NCI-H128 (cell line): ENCODE results near the gene RPL37.
A peak's percentile ranks its signal among the peaks of the same experiment; 100 is the strongest.
"Not testable (repeated sequence)": the region's sequence is repeated elsewhere in the genome, so short reads cannot be mapped to it uniquely, and the experiment has no call there.

Experiments
- DNase-seq: peaks from one replicate; lab custom pipeline; 2025; ENCODE audit not compliant: unreplicated experiment; lab: John Stamatoyannopoulos, UW

The RPL37 gene

DNA sequence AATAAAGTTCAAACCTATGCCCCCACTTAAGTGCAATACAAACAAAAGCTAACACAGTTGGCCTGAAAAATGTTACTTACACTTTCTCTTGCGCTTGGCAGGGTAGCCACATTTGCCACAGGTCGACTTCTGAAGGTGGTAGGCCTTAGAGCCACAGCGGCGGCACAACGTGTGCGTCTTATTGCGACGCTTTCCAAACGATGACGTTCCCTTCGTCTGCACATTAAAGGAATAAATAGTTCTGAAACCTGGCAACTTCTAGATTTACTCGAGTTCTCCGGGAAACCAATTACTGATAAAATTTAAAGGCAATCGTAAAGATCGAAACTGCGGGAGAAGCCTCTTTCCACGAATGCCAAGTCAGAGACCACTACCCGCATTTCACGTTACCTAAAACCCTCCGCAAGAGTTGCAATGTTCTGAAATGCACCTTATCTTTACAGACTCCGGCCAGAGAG, 602 bp downstream of the RPL37 start:
- no peak for DNase-seq

DNA sequence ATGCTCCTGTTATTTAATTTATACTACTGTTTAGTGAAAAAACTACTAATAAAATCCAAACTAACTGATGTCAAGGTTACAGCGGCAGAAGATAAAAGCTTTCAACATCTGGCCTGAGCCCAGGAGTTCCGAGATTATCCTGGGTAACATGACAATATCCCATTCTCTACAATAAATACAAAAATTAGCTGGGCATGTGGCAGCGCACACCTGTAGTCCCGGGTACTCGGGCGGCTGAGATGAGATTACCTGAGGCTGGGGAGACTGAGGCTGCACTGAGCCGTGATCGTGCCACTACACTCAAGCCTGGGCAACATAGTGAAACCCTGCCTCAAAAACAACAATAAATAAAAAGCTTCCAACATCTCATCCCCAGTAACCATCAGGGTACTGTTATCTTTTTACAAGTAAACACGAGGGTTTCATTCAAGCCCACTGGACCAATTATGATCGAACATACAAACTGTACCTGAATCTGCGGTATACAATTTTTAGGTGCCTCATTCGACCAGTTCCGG, 1.3 kb downstream of the RPL37 start:
- DNase-seq: no peak

DNA sequence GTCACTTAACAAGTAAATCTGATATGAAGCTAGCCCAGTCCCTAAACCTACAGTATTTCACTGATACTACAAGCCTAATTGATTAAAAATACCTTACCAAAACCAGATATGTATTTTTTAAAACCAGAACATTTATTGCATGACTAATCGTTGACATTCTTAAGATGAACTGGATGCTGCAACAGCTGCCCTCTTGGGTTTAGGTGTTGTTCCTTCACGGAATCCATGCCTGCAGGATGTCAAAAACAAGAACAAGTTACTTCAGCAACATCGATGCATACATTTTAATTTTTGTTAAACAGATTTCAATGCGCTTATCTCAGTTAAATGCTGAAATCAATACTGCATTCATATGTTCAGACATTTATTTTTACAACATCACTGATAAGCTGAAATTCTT, 2.7 kb downstream of the RPL37 start:
- no peak for DNase-seq

DNA sequence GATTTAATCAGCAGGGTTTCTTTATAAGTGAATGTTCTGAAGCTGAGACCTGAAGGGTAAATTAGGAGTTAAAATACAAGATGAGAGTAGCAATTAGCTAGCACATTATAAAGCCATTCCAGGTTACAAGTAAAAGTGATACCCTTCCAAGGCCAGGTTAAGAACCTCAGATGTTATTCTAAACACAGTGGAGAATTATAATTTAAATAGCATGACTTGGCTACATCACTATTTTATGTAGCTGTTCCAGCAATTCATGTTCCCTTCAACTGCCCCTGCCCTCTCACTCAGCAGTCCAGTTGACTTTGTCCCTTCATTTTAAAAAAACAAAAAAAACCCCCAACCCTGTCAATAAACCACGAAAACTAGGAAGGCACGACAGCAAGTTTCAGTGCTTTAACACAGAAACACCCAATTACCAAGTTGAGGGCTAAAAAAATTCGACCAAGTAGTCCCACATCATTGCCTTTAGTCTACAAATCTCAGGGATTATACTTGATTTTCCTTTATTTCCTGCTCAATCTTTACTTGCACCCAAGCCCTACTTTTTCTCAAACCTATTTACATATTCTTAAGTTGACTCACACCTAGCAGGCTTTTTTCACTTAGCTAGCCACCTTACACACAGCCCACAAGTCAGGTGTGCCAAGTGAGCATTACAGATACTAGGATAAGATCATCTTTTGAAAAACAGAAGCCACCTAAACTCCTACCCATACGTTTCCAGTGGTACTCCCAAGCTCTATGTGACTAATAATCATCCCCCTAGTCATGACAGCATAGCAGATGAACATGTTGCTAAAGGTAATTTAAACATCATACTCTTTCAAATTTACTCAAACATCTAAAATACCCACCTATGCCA, 3.4 kb downstream of the RPL37 start:
- DNase-seq: no peak

DNA sequence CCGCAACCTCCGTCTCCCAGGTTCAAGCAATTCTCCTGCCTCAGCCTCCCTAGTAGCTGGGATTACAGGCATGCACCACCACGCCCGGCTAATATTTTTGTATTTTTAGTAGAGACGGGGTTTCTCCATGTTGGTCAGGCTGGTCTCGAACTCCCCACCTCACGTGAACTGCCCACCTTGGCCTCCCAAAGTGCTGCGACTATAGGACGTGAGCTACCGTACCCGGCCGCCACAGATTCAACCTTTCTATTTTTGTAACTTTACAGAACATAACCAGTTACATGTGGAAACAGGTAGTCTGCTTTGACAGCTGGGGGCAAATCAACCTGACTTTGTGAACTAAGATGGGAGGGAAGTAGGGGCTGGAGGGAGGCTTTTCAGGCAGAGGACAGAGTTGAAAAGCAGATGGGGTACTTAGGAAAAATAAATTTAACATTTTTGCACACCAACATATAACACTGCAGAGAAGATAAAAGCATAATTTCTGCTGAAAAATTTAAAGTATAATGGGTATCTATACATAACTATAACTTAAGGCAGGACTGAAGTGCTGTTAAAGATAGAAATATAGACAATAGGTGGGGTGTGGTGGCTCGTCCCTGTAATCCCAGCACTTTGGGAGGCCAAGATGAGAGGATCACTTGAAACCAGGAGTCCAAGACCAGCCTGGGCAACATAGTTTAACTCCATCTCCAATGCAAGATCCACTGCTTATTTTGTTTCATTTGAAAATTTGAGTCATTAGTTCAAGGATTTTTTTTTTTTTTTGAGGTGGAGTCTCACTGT, 5.1 kb downstream of the RPL37 start:
- no peak for DNase-seq

DNA sequence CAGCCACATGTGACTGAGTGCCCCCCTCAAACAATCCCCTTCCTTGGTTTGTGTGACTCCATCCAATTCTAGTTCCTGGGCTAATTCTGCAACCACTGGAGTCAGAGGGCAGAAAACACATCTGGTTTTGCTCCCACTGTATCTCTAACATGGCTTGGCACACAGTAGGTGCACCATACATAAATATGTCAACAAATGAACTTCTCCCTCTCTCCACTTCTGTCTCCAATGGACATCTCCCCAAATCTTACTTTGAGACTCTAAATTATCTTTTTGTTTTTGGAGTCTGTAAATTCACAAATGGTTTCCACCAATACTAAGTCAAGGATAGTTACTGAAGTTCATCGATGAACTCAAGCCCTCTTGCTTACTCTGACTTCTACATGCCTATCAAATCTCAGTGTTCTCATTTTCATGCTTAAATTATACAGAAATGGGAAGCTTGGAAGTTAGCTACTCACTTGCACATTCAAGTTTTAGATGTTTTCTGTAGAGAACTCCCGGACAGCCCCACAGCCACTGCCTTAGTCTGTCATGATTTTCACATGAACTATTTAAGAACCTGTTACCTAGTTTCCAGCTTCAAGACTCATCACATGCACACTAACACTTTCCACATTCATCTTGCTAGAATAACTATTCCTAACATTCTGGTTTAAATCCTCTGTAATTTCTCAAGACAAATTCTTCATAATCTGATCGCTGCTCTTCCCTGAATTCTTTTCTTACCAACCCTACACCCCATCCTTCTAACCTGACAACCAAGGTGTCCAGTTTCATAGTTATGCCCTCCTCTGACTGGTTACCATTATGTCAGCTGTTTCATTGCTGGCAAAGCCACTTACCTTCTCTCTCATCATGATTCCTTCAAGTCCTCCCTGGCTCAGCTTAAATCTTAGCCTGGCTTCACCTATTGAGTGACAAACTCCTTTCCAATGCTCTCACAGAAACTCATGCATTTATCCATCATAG, 6.0 kb downstream of the RPL37 start:
- no peak for DNase-seq

DNA sequence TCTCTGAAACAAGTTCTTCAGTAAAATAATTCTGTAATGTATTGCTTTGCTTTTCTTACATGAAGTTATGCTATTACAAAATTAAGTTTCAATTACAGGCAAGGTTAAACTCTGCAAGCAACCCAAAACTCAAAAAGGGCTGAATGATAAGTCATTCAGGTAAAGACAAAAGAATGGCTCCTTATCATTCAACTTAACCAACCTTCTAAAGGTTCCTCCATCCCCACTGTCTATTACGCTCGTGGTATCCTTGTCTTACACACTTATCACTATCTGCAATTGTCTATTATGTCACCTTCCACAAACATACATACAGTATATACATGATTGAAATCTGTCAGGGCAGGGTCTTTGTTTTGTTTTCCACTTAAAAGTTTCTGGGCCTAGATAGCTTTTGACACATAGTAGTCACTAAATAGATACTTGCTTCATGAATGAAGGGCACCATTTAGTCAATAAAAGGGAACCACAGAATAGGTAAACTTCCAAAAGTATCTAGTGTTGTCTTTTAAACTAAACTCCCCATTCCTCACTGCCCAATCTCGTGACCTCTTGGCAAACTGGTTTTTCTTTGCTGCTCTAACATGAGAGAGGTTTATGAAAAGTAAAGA, 6.9 kb downstream of the RPL37 start:
- DNase-seq: no peak

DNA sequence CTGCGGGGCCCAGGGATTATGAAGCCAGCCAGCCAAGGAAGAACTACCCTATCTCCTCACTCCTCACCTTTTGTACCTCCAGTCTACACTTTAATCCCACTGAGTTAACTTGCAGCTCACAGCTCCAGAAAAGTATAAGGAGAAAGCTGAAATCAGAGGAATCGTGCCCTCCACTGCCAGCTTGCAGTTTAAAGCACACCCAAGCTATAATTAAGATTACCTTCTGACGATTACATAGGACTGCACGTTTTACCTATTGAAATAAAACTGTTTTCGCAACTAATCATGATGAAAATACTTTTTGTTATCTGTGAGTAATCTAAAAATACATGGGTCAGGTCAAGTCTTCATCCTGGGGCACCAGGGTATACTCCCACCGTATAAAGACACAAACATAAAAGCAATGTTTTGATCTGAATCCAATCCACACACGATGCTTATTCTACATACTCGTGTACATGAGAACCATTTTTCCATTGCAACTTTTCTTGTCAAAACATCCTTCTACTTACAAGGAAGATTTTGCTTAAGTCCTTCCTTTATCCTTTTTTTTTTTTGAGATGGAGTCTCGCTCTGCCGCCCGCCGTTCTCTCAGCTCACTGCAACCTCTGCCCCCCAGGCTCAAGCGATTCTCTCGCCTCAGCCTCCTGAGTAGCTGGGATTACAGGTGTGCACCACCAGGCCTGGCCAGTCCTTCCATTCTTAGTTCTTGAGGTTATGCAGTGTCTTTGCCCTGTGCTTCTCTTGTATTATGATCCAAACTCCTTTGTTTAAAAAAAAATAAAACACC, 7.6 kb downstream of the RPL37 start:
- DNase-seq: no peak

DNA sequence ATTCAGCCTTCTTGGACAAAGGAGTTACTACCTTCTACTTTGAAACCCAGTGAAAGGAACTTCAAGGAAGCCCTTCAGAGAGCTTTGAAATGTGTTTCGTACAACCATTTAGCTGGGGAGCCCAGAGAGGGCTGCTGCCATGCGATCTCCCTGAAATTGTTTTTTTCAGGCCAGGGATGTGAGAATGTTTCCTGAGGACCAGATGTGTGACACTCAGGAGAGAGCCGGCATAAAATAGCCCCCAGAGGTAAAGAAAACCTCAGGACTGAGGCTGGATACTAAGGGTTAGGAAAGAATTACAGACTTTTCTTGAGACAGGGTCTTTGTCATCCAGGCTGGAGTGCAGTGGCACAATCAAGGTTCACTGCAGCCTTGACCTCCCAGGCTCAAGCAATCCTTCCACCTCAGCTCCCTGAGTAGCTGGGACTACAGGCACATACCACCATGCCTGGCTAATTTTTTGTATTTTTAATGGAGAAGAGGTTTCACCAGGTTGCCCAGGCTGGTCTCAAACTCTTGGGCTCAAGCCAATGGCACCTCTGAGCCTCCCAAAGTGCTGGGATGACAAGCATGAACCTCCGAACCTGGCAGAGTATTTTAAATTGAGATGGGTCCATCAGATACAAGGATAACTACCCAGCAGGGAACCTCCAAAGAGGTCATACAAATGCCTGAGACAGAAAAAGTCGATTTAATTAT, 8.4 kb downstream of the RPL37 start:
- DNase-seq: no peak

DNA sequence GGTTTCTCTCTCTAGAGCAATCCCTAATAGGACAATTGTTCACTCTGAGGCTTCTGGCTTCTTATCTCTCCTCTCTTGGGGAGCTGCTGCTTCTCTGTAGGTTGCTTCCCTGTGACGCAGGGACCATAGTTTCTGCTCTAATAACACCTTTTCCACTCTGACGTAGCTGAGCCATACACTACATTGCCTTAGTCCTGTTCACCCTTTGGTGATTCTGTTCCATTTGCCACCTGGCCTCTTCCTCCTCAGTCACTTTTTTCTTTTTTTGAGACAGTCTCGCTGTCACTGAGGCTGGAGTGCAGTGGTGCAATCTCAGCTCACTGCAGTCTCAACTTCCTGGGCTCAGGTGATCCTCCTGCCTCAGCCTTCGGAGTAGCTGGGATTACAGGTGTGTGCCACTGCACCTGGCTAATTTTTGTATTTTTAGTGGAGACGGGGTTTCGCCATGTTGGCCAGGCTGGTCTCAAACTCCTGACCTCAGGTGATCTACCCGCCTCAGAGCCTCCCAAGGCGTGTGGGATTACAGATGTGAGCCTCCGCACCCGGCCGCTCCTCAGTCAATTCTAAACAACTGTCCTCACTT, 9.5 kb downstream of the RPL37 start:
- not testable (repeated sequence) for DNase-seq

DNA sequence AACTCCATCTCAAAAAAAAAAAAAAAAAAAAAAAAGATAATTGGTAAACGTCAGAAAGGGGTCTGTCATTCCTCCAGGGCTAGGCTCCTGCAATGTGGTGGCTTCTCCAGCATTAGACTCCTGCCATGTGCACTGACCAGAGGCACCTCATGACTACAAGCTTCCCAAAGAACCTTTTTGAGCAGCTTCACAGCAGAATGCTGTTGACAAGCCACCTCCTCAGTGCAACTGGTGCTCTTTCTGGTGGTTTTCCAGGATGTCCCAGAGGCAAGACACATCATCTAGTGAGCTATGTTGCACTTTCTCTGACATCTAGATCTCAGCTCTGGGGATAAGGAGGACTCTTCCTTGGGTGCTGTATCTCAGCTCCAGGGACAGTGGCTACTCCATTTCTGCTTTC, 11.6 kb downstream of the RPL37 start:
- DNase-seq: no peak

DNA sequence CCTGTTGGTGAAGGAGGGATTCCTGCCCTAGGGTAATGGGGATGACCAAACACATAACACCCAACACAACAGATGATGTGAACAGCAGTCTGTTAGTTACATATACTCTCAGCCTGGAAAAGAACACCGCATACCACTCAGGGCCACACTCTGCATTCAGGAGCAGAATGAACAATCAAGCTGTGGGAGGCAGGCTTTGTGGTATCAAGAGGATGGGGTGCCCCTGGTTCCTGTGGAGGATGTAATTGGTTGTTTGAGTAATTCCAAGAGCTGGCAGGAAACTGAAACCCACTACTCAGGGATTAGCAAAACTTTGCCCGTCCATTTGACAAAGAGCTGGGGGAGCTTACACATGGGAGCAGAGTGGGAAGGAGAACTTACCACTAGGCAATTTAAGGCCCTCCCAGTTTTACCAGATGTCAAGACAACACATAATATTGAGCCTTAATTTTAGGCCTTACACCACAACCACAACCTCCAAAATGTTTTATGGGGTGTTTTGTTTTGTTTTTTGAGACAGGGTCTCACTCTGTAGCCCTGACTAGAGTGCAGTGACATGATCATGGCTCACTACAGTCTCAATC, 21.2 kb downstream of the RPL37 start:
- no peak for DNase-seq

DNA sequence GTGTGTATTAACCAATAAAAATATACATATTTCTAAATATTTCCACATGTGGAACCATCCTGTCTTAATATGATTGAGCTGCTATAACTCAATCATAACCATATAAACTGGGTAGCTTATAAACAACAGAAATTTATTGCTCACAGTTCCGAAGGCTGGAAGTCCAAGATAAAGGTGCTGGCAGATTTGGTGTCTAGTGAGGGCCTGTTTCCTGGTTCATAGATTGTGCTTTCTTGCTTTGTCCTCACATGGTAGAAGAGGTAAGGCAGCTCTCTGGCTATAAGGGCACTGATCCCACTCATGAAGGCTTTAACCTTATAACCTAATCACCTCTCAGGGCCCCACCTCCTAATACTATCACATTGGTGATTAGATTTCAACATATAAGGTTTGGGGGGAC, 22.9 kb downstream of the RPL37 start:
- DNase-seq: no peak

DNA sequence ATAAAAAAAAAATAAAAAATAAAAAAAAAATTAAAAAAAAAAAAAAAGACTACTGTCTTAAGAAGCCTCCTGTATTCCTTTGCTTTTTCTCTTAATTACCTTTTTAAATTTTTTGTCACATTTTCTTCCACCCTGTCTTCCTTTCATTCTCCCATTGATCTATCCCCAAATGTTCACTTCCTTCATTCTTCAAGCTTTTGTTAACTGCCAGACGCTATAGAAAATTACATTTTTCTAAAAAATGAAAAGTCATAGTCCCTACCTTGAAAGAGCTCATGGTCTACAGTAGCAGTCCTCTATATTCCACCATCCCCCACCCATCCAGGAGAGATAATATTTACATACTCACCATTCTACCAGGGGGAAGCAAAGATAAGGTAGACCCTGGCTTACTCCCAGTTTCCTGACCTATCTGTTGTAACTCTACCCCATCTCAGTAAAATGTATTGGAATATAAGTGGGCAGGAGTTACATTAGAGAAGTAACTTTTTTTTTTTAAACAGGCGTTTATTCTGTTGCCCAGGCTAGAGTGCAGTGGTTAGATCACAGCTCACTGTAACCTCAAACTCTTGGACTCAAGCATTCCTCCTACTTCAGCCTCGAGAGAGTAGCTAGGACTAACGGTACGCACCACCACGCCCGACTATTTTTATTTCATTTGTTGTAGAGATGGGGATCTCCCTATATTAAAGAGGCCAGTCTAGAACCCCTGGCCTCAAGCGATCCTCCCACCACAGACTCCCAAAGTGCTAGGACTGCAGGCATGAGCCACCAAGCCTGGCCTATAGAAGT, 33.1 kb downstream of the RPL37 start:
- no peak for DNase-seq

DNA sequence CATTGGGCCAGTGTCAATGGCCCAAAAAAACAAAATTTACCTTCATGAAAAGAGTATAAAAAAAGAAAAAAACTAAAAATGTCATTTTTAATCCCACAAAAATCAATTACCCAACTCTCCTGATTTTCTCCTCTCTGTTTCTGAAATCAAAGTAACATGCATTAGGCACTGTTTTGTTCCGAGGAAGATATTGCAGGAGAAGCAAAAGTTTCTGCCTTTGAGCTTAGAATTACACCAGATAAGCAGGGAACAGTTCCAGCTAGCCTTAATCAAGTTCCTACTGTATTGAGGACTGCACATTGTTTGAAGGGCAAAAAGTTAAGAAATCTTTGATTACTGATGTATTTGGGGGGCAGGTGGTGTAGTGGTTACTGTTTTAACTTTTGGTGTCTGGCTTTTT, 35.8 kb downstream of the RPL37 start:
- no peak for DNase-seq

DNA sequence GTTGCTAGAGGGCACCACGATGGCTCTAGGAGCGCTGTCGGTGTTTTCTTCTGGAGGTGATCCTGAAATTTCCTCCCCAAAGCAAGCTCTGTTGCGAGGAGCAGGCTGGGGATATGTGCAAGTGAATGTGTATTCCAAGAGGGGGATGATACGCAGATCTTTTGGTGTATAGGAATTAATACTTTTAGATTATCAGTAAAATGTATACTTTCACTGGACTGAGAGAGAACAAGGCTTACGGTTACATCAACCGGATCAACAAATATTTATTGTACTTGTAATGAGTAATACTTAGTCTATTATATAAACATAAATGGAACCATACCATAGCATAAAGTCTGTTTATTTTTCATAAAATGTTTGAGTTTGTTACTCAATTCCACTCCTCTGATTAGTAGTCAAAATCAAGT, 36.2 kb downstream of the RPL37 start:
- no peak for DNase-seq

DNA sequence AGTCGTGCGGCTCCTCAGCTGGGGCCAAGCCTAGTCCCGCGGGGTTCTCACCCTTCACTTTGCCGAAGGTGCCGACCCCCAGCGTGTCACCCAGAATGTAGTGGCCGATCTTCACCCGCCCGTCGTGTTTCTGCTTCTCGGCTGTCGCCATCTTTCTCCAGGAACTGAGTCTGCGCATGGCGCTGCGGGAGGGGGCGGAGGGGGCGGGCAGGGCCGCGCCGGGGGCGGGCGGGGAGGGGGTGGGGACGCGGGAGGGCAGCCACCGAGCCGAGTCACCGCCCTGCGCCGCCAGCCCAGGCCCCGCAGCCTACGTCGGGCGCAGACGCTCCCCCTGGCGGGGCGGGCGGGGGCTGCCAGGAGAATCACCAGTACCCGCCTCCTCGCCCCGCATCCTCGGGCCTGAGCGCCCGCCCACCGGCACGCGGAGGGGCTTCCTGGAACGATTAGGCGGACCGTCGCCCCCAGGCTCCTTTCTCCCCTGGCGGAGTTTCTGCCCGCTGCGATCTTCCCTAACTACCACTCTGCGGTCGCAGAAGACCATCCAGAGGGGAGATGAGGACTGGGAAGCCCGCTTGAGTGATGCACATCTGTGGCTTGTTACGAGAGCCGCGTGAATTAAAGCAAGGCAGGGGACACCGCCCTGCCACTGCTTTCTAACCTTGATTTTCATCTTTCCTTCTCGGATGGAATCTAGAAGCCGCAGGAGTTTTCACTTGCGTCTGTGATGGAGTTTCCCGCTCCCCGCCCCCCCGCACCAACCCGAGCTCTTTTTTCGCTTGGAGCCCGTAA, 36.8 kb downstream of the RPL37 start, which contains the start of gene PRKAA1:
Gene PRKAA1, minus strand, starts transcription at position 363 of the 789 bp plus-strand sequence. Its CDS starts 185 bp downstream, at position 178.
- DNase-seq: peak; percentile 64
